ENCODE data around the gene OXER1. TPM values are rescaled to one million over a fixed set of nuclear protein-coding genes. Genes with fewer than 3 reads are reported as not detected.

OXER1 gene
- total RNA-seq, 1 experiment from 2014 or later = 0.10 TPM

GRCh38 chr2:42761554-42761953 is 2.4 kb downstream of the OXER1 start:
- Histone ChIP-seq H3K9me3 (ENCODE audit: control insufficient read depth, insufficient read depth, low read depth, low read length) (no peaks in the 10 kb centered on the region), H3K4me1 (ENCODE audit: control insufficient read depth, insufficient read depth, low read length) (no peaks in the 10 kb centered on the region), H3K27me3 (ENCODE audit: control insufficient read depth, insufficient read depth, low read length) (no peaks in the 10 kb centered on the region), H3K27ac (ENCODE audit: low read length) (no peak overlapping the region), H3K4me3 (ENCODE audit: low read depth in 2 of 2, low read length in 2 of 2) (no peak overlapping the region), H3K36me3 (ENCODE audit: control insufficient read depth, insufficient read depth, low read length) (no peaks in the 10 kb centered on the region)
- ATAC-seq (no peak), DNase-seq (ENCODE audit: low read depth, low spot score) (no peak)
- TF ChIP-seq POLR2AphosphoS5 (IDR thresholded peaks at IDR 0.05; ENCODE audit: low read depth, low read length) (no peak), SIN3A (IDR thresholded peaks at IDR 0.05; ENCODE audit: borderline replicate concordance, insufficient read depth, low read depth, low read length) (no peak), CTCF (IDR thresholded peaks at IDR 0.05) (no peak), TCF7L2 (IDR thresholded peaks at IDR 0.05; ENCODE audit: low read depth, low read length) (no peak), REST (IDR thresholded peaks at IDR 0.05; ENCODE audit: insufficient read depth in 1 of 2, low read depth in 2 of 2, low read length in 1 of 2) (no peak)
- ChIA-PET CTCF (no interaction called here), POLR2A (interaction anchor here (0.5 kb wide), 1 partner anchor 380 kb away, joined by 7 read pairs; no protein-coding TSS in a partner anchor)
- in situ Hi-C loops (cut with HindIII; ENCODE audit: low pct_unique_long_range_greater_than_20kb, low sequenced_read_pairs) (no loop called here), intact Hi-C loops (cut with micrococcal nuclease; ENCODE audit: unreplicated experiment) (no loop called here)
- no TSS peak for BruUV-seq (replicated peaks)

GRCh38 chr2:42758751-42759150 is 5.2 kb downstream of the OXER1 start:
- intact Hi-C loops (cut with micrococcal nuclease; ENCODE audit: unreplicated experiment) = no loop called here
- Histone ChIP-seq H3K4me3 (ENCODE audit: low read depth in 2 of 2, low read length in 2 of 2) (no peak overlapping the region), H3K36me3 (ENCODE audit: control insufficient read depth, insufficient read depth, low read length) (no peaks in the 10 kb centered on the region), H3K27ac (ENCODE audit: low read length) (no peak overlapping the region), H3K4me1 (ENCODE audit: control insufficient read depth, insufficient read depth, low read length) (no peaks in the 10 kb centered on the region), H3K9me3 (ENCODE audit: control insufficient read depth, insufficient read depth, low read depth, low read length) (no peaks in the 10 kb centered on the region), H3K27me3 (ENCODE audit: control insufficient read depth, insufficient read depth, low read length) (no peaks in the 10 kb centered on the region)
- ATAC-seq = no peak
- DNase-seq (ENCODE audit: low read depth, low spot score) = no peak
- ChIA-PET CTCF (interaction anchor here (0.7 kb wide), 1 partner anchor 705 kb away, joined by 7 read pairs; no protein-coding TSS in a partner anchor), POLR2A (no interaction called here)
- BruUV-seq (replicated peaks) = no TSS peak
- in situ Hi-C loops (cut with HindIII; ENCODE audit: low pct_unique_long_range_greater_than_20kb, low sequenced_read_pairs) = no loop called here
- no peak for TF ChIP-seq CTCF (IDR thresholded peaks at IDR 0.05)
- no peak for TF ChIP-seq TCF7L2 (IDR thresholded peaks at IDR 0.05; ENCODE audit: low read depth, low read length)
- TF ChIP-seq POLR2AphosphoS5 (IDR thresholded peaks at IDR 0.05; ENCODE audit: low read depth, low read length) = no peak
- no peak for TF ChIP-seq REST (IDR thresholded peaks at IDR 0.05; ENCODE audit: insufficient read depth in 1 of 2, low read depth in 2 of 2, low read length in 1 of 2)
- no peak for TF ChIP-seq SIN3A (IDR thresholded peaks at IDR 0.05; ENCODE audit: borderline replicate concordance, insufficient read depth, low read depth, low read length)

All from Panc1 (cell line).